Peyer's patch (tissue), 4 donors: Measurements from ENCODE around the gene CYP21A2.
"Not testable (repeated sequence)": the region's sequence is repeated elsewhere in the genome, so short reads cannot be mapped to it uniquely, and the experiment has no call there.

Experiments
- CTCF ChIP-seq, 6 experiments: fragments of 450-650 bp in 4 of 6; fragments of 200-600 bp in 2 of 6; sonication (generic) in 1 of 6; IDR thresholded peaks; one replicate each; pipeline ENCODE4 v1.5.1; 2017 to 2019; ENCODE audit warnings: antibody characterized with exemption in 6 of 6, mild to moderate bottlenecking in 3 of 6, moderate library complexity in 1 of 6
- POLR2A ChIP-seq, 2 donors: fragments of 450-650 bp; IDR thresholded peaks; one replicate each; pipeline ENCODE4 v1.5.1; 2017; ENCODE audit warnings: antibody characterized with exemption in 2 of 2, mild to moderate bottlenecking in 2 of 2, moderate library complexity in 2 of 2

DNA sequence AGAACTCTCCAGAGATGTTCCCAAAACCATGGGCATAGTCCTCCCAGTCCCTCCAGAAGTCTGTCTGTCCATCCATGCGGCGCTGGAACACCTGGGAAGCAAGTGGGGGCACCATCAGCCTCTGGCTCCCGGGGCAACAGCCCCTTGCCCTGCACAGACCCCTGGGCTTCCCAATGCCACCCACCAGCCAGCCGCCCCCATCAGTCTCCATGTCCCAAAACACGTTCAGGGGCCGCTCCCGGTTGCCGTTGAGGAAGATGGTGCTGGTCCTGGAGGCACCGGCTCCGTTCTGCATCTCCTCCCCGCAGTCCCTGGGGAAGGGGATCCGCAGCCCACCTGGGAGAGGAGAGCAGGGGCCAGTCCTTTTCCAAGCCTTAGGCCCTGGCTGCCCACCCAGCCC, 28.7 kb upstream of the CYP21A2 start:
- not testable (repeated sequence) for TF ChIP-seq CTCF, POLR2A (IDR thresholded peaks at IDR 0.05)
